H1 (cell line): ENCODE data around the gene CLVS2. TPM values are rescaled to one million over a fixed set of nuclear protein-coding genes. Genes with fewer than 3 reads are reported as not detected.

ENCODE experiments used
- CTCF ChIA-PET: fragments of 300-600 bp; sonication (Branson Sonifier 250); formaldehyde crosslinking; loops from one replicate; lab custom pipeline; 2021; ENCODE audit not compliant: partially characterized antibody; lab: Charles Lee
- POLR2A ChIA-PET: fragments of 300-600 bp; sonication (Branson Sonifier 250); formaldehyde crosslinking; loops from one replicate; lab custom pipeline; 2021; ENCODE audit warnings: inconsistent platforms; ENCODE audit not compliant: partially characterized antibody; lab: Charles Lee
- DNase-seq, 2 experiments: peaks; one replicate each; pipeline versions ENCODE4 v3.0.0 to v3.0.0-alpha.2; 2010 to 2022; ENCODE audit warnings: low spot score in 2 of 2, low read depth in 1 of 2, mixed read lengths in 1 of 2
- FAIRE-seq: peaks from 2 replicates; lab custom pipeline; 2011; peaks lifted over from hg19 to GRCh38; lab: Jason Lieb, UNC
- H2AFZ ChIP-seq: 2 replicates; pipeline ENCODE4 v1.8.1; 2012; ENCODE audit warnings: low read length, inconsistent platforms
- H2AK5ac ChIP-seq: 2 replicates; pipeline ENCODE4 v1.6.1; 2013; ENCODE audit warnings: low read depth, low read length
- H2BK120ac ChIP-seq: replicated peaks from 2 replicates; pipeline ENCODE3; 2013; ENCODE audit warnings: low read depth, low read length, inconsistent platforms
- H2BK12ac ChIP-seq: 2 replicates; pipeline ENCODE4 v1.6.1; 2013; ENCODE audit warnings: low read depth, low read length
- H2BK15ac ChIP-seq: 2 replicates; pipeline ENCODE4 v1.6.1; 2013; ENCODE audit warnings: low read length
- H2BK20ac ChIP-seq: 2 replicates; pipeline ENCODE4 v1.6.1; 2013; ENCODE audit warnings: low read length
- H2BK5ac ChIP-seq: 2 replicates; pipeline ENCODE4 v1.6.1; 2013; ENCODE audit warnings: low read depth, low read length
- H3K14ac ChIP-seq: 2 replicates; pipeline ENCODE4 v1.6.1; 2013; ENCODE audit warnings: inconsistent platforms; ENCODE audit not compliant: insufficient read length
- H3K18ac ChIP-seq: 2 replicates; pipeline ENCODE4 v1.6.1; 2013; ENCODE audit warnings: low read length; ENCODE audit errors: extremely low read depth
- H3K23ac ChIP-seq: 2 replicates; pipeline ENCODE4 v1.6.1; 2013; ENCODE audit warnings: inconsistent platforms; ENCODE audit not compliant: insufficient read length
- H3K23me2 ChIP-seq: 2 replicates; pipeline ENCODE4 v1.6.1; 2013; ENCODE audit warnings: low read depth, low read length
- H3K27ac ChIP-seq: 2 replicates; pipeline ENCODE4 v1.6.1; 2011; ENCODE audit warnings: low read depth, low read length, inconsistent platforms
- H3K27me3 ChIP-seq, 4 experiments: replicated peaks in 1 of 4; 1 replicate in 1 of 4; 2 replicates in 3 of 4; pipeline versions ENCODE4 v1.6.1 to v1.8.1; 2011 to 2013; ENCODE audit warnings: low read length in 3 of 4, mild to moderate bottlenecking in 3 of 4, inconsistent platforms in 2 of 4, mixed read lengths in 2 of 4, moderate library complexity in 1 of 4; ENCODE audit not compliant: control insufficient read depth in 3 of 4, insufficient read depth in 3 of 4; ENCODE audit errors: extremely low read depth in 1 of 4
- H3K36me3 ChIP-seq, 4 experiments: 2 replicates each; pipeline versions ENCODE4 v1.6.1 to v1.8.1; 2011 to 2013; ENCODE audit warnings: mild to moderate bottlenecking in 4 of 4, low read length in 3 of 4, moderate library complexity in 2 of 4, control low read depth in 1 of 4, inconsistent platforms in 1 of 4; ENCODE audit not compliant: insufficient read depth in 4 of 4, control insufficient read depth in 2 of 4
- H3K4ac ChIP-seq: replicated peaks from 2 replicates; pipeline ENCODE3; 2013; ENCODE audit warnings: low read length, low read depth, mixed read lengths, inconsistent platforms; ENCODE audit not compliant: insufficient read length
- H3K4me1 ChIP-seq, 4 experiments: replicated peaks in 1 of 4; 1 replicate in 1 of 4; 2 replicates in 3 of 4; pipeline versions ENCODE4 v1.6.1 to v1.8.1; 2011 to 2013; ENCODE audit warnings: low read length in 3 of 4, inconsistent platforms in 2 of 4, mixed read lengths in 1 of 4; ENCODE audit not compliant: insufficient read depth in 4 of 4, control insufficient read depth in 3 of 4
- H3K4me2 ChIP-seq, 2 experiments: 2 replicates each; pipeline versions ENCODE4 v1.6.1 to v1.8.1; 2011 to 2013; ENCODE audit warnings: low read depth in 2 of 2, low read length in 2 of 2, control low read depth in 1 of 2, inconsistent platforms in 1 of 2, mild to moderate bottlenecking in 1 of 2; ENCODE audit not compliant: insufficient read depth in 1 of 2
- H3K4me3 ChIP-seq, 4 experiments: fragments of 200-600, 300-600 bp in 1 of 4; sonication (generic), shearing (Covaris generic), sonication (Bioruptor Twin) in 1 of 4; 2 replicates each; pipeline versions ENCODE4 v1.5.1 to v1.8.1; 2011 to 2016; ENCODE audit warnings: low read length in 4 of 4, low read depth in 3 of 4, control low read depth in 2 of 4, inconsistent platforms in 2 of 4, mild to moderate bottlenecking in 2 of 4, mixed read lengths in 1 of 4, moderate library complexity in 1 of 4; ENCODE audit not compliant: insufficient read depth in 2 of 4; ENCODE audit errors: extremely low read depth in 1 of 4
- H3K56ac ChIP-seq: replicated peaks from 2 replicates; pipeline ENCODE3; 2013; ENCODE audit warnings: low read depth, mild to moderate bottlenecking, mixed read lengths, low read length, inconsistent platforms; ENCODE audit not compliant: insufficient read length
- H3K79me1 ChIP-seq: 2 replicates; pipeline ENCODE4 v1.6.1; 2013; ENCODE audit warnings: low read depth, low read length, control low read depth
- H3K79me2 ChIP-seq, 2 experiments: 2 replicates each; pipeline versions ENCODE4 v1.6.1 to v1.8.1; 2012 to 2013; ENCODE audit warnings: low read length in 2 of 2, mild to moderate bottlenecking in 2 of 2, inconsistent platforms in 1 of 2; ENCODE audit not compliant: insufficient read depth in 2 of 2, control insufficient read depth in 1 of 2
- H3K9ac ChIP-seq, 4 experiments: replicated peaks in 1 of 4; 1 replicate in 1 of 4; 2 replicates in 3 of 4; pipeline versions ENCODE4 v1.6.1 to v1.8.1; 2011 to 2013; ENCODE audit warnings: low read depth in 3 of 4, low read length in 3 of 4, control low read depth in 2 of 4, mild to moderate bottlenecking in 2 of 4, moderate library complexity in 2 of 4, inconsistent platforms in 1 of 4; ENCODE audit errors: extremely low read depth in 1 of 4
- H3K9me3 ChIP-seq, 2 experiments: 2 replicates each; pipeline versions ENCODE4 v1.6.1 to v1.8.1; 2012 to 2013; ENCODE audit warnings: mild to moderate bottlenecking in 2 of 2, moderate library complexity in 2 of 2, control low read depth in 1 of 2, inconsistent platforms in 1 of 2, low read depth in 1 of 2, low read length in 1 of 2, mixed read lengths in 1 of 2; ENCODE audit not compliant: insufficient read depth in 2 of 2
- H4K20me1 ChIP-seq, 2 experiments: replicated peaks in 1 of 2; 2 replicates each; pipeline versions ENCODE3 to v1.8.1; 2011 to 2013; ENCODE audit warnings: inconsistent platforms in 2 of 2, low read length in 2 of 2, mild to moderate bottlenecking in 1 of 2; ENCODE audit not compliant: insufficient read depth in 2 of 2, control insufficient read depth in 1 of 2
- H4K5ac ChIP-seq: 2 replicates; pipeline ENCODE4 v1.6.1; 2013; ENCODE audit warnings: low read length, low read depth, mixed read lengths, inconsistent platforms; ENCODE audit not compliant: insufficient read length
- H4K8ac ChIP-seq: 2 replicates; pipeline ENCODE4 v1.8.0; 2013; ENCODE audit warnings: mild to moderate bottlenecking, moderate library complexity, low read length, inconsistent platforms; ENCODE audit not compliant: insufficient read depth; ENCODE audit errors: extremely low read depth
- H4K91ac ChIP-seq: replicated peaks from 2 replicates; pipeline ENCODE3; 2013; ENCODE audit warnings: low read length, mixed read lengths, inconsistent platforms; ENCODE audit not compliant: insufficient read length
- BRCA1 ChIP-seq: IDR thresholded peaks from 2 replicates; pipeline ENCODE4 v1.6.1; 2012; ENCODE audit warnings: low read depth, low read length, improper control_type of control experiment
- CBX5 ChIP-seq: fragments of 300-800, 300-1000 bp; sonication (generic); IDR thresholded peaks from 2 replicates; pipeline ENCODE4 v1.7.1; 2016; ENCODE audit warnings: antibody characterized with exemption, low read length, low read depth
- CHD1 ChIP-seq: IDR thresholded peaks from 2 replicates; pipeline ENCODE4 v1.6.1; 2012; ENCODE audit warnings: low read depth, low read length, improper control_type of control experiment
- KDM5A ChIP-seq: fragments of 200-600 bp; IDR thresholded peaks from 2 replicates; pipeline ENCODE4 v1.7.1; 2012; ENCODE audit warnings: mild to moderate bottlenecking, low read length, inconsistent platforms, mixed read lengths
- NRF1 ChIP-seq: IDR thresholded peaks from 2 replicates; pipeline ENCODE4 v1.6.1; 2011; ENCODE audit warnings: mild to moderate bottlenecking, low read depth, low read length, improper control_type of control experiment
- RBBP5 ChIP-seq: IDR thresholded peaks from 2 replicates; pipeline ENCODE4 v1.7.1; 2012; ENCODE audit warnings: low read depth, mild to moderate bottlenecking, inconsistent platforms, low read length, moderate library complexity, borderline replicate concordance
- SIN3A ChIP-seq, 2 experiments: IDR thresholded peaks in 1 of 2; conservative IDR thresholded peaks in 1 of 2; 2 replicates each; pipeline ENCODE4 v1.6.1; 2011 to 2012; ENCODE audit warnings: low read length in 2 of 2, improper control_type of control experiment in 1 of 2, low read depth in 1 of 2, mild to moderate bottlenecking in 1 of 2
- SP2 ChIP-seq: IDR thresholded peaks from 2 replicates; pipeline ENCODE4 v1.6.1; 2012; ENCODE audit warnings: mild to moderate bottlenecking, low read length, inconsistent platforms
- SP4 ChIP-seq: IDR thresholded peaks from 2 replicates; pipeline ENCODE4 v1.6.1; 2012; ENCODE audit warnings: low read length, inconsistent platforms
- SUZ12 ChIP-seq: fragments of 200-600 bp; sonication (generic); IDR thresholded peaks from 2 replicates; pipeline ENCODE4 v1.6.1; 2012; ENCODE audit warnings: mild to moderate bottlenecking, inconsistent platforms, low read length, moderate library complexity, mixed read lengths
- TEAD4 ChIP-seq: IDR thresholded peaks from 2 replicates; pipeline ENCODE4 v1.6.1; 2012; ENCODE audit warnings: low read depth, low read length, inconsistent platforms, mixed read lengths
- USF2 ChIP-seq: IDR thresholded peaks from 2 replicates; pipeline ENCODE4 v1.6.1; 2011; ENCODE audit warnings: low read length, improper control_type of control experiment
- WGBS, 2 experiments: shearing (Covaris generic) in 1 of 2; methylation state at CpG; one replicate each; pipeline versions ENCODE4 v1.1.6 to v1.1.7; 2013 to 2015; ENCODE audit warnings: low lambda C conversion rate in 2 of 2, mixed read lengths in 2 of 2, inconsistent platforms in 1 of 2, low coverage in 1 of 2, missing lambda C conversion rate in 1 of 2; ENCODE audit not compliant: insufficient replicate concordance in 2 of 2, insufficient coverage in 1 of 2, insufficient read length in 1 of 2; ENCODE audit errors: extremely low coverage in 1 of 2, missing lambda C conversion rate in 1 of 2; 5-methylcytosine and 5-hydroxymethylcytosine counted together
- polyA plus RNA-seq, 7 experiments: library from polyadenylated mRNA; depleted of rRNA in 3 of 7; stranded (reverse) in 5 of 7; unstranded in 2 of 7; fragments of >200 nt in 5 of 7; fragments of 200-250 nt in 2 of 7; gene quantifications; 1 replicate in 5 of 7; 2 replicates in 1 of 7; 4 replicates in 1 of 7; pipeline versions ENCODE4 v1.2.1 to v1.2.3, GENCODE V29; 2011 to 2013; ENCODE audit warnings: missing spikeins in 2 of 7, mixed read lengths in 2 of 7
- total RNA-seq: library from RNA; stranded (reverse); fragmentation: NEBNext Ultra II Directional; extraction: Animal tissue kit (Norgen Biotek cat#: 25700); gene quantifications from 2 replicates; pipeline ENCODE4 v1.2.1, GENCODE V29; 2021
- TF ChIP-seq, protein P1 (sequence below): IDR thresholded peaks from 2 replicates; pipeline ENCODE4 v1.6.1; 2012; ENCODE audit warnings: inconsistent platforms

CLVS2 gene
- total and polyA plus RNA-seq, 2 of the 8 experiments (the other 6 are each of a cell fraction or from before 2014, with no cell fraction given), result 0.30 to 0.73 TPM

- CTCF ChIA-PET, result no interaction called here
- H2AK5ac ChIP-seq, result no peak overlapping the region
- no peak for TF ChIP-seq NRF1
- TF ChIP-seq SP2, result no peak
- no peak for TF ChIP-seq BRCA1
- no peak for TF ChIP-seq TEAD4
- no peak for TF ChIP-seq RBBP5
- TF ChIP-seq CBX5, result no peak
- TF ChIP-seq SIN3A (conservative IDR thresholded peaks at IDR 0.05 in 1 of 2, IDR thresholded peaks at IDR 0.05 in 1 of 2; ENCODE audit: low read depth in 1 of 2, low read length in 2 of 2), result no peak
- no peak for TF ChIP-seq SP4
- TF ChIP-seq SUZ12, result no peak
- TF ChIP-seq CHD1, result no peak
- TF ChIP-seq USF2, result no peak
- TF ChIP-seq, protein P1, sequence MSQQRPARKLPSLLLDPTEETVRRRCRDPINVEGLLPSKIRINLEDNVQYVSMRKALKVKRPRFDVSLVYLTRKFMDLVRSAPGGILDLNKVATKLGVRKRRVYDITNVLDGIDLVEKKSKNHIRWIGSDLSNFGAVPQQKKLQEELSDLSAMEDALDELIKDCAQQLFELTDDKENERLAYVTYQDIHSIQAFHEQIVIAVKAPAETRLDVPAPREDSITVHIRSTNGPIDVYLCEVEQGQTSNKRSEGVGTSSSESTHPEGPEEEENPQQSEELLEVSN, result no peak
- no peak for TF ChIP-seq KDM5A
Observed at GRCh38 chr6:123105561-123105960, 109.5 kb downstream of the CLVS2 start.

More at GRCh38 chr6:123105561-123105960, 109.5 kb downstream of the CLVS2 start:
- FAIRE-seq (no peak), DNase-seq (no peak)
- no peak overlapping the region for H2BK20ac ChIP-seq
- H3K9ac ChIP-seq, result no peak overlapping the region
- no peak overlapping the region for H3K4ac ChIP-seq
- H2BK12ac ChIP-seq, result no peak overlapping the region
- H3K79me1 ChIP-seq, result no peaks in the 10 kb centered on the region
- no peak overlapping the region for H2AFZ ChIP-seq
- H4K91ac ChIP-seq, result no peak overlapping the region
- H3K4me1 ChIP-seq, result no peaks in the 10 kb centered on the region
- no peak overlapping the region for H3K18ac ChIP-seq
- H3K27ac ChIP-seq, result no peak overlapping the region
- no peak overlapping the region for H4K5ac ChIP-seq
- H4K20me1 ChIP-seq, result no peaks in the 10 kb centered on the region
- H3K23ac ChIP-seq, result no peak overlapping the region
- H3K9me3 ChIP-seq, result no peaks in the 10 kb centered on the region
- no peak overlapping the region for H3K4me2 ChIP-seq
- H3K56ac ChIP-seq, result no peak overlapping the region
- H3K4me3 ChIP-seq, result no peak overlapping the region
- H3K36me3 ChIP-seq, result no peaks in the 10 kb centered on the region
- no peak overlapping the region for H2BK120ac ChIP-seq
- WGBS, 2 experiments, result 93% methylated on average over 1 of the region's 1 CpG; no CpG with 5 or more reads in 1 of the 2 experiments
- H2BK5ac ChIP-seq, result no peak overlapping the region
- H3K14ac ChIP-seq, result no peak overlapping the region
- H3K27me3 ChIP-seq, result no peaks in the 10 kb centered on the region
- no peak overlapping the region for H4K8ac ChIP-seq
- H2BK15ac ChIP-seq, result no peak overlapping the region
- no peaks in the 10 kb centered on the region for H3K79me2 ChIP-seq
- no peaks in the 10 kb centered on the region for H3K23me2 ChIP-seq
- POLR2A ChIA-PET, result no interaction called here
